SK-N-SH treated with all-trans-retinoic acid at 6 μM for 48 hours (cell line): ENCODE results near the gene ST3GAL6.

Source experiments
- ARNTL ChIP-seq: fragments of 450-650 bp; formaldehyde crosslinking; IDR thresholded peaks from 2 replicates; pipeline ENCODE4 v1.5.0; 2020; ENCODE audit warnings: low read depth, mild to moderate bottlenecking, moderate library complexity, borderline replicate concordance
- BACH2 ChIP-seq: fragments of 250-450 bp; sonication (Bioruptor Pico); IDR thresholded peaks from 2 replicates; pipeline ENCODE4 v1.9.0; 2021; ENCODE audit warnings: mild to moderate bottlenecking, borderline replicate concordance
- CSDC2 ChIP-seq: fragments of 250-450 bp; sonication (Bioruptor Pico); IDR thresholded peaks from 2 replicates; pipeline ENCODE4 v1.5.0; 2020; ENCODE audit warnings: mild to moderate bottlenecking, moderate library complexity
- ISL1 ChIP-seq: fragments of 250-450 bp; sonication (Bioruptor Pico); IDR thresholded peaks from 2 replicates; pipeline ENCODE4 v2.1.2; 2022; ENCODE audit warnings: mild to moderate bottlenecking, moderate library complexity
- PPARA ChIP-seq: fragments of 250-450 bp; sonication (Bioruptor Pico); IDR thresholded peaks from 2 replicates; pipeline ENCODE4 v1.5.0; 2020; ENCODE audit warnings: mild to moderate bottlenecking, borderline replicate concordance
- RARB ChIP-seq: fragments of 250-450 bp; sonication (Bioruptor Pico); IDR thresholded peaks from 2 replicates; pipeline ENCODE4 v1.8.0; 2021; ENCODE audit warnings: mild to moderate bottlenecking, moderate library complexity
- SNAI2 ChIP-seq: fragments of 250-450 bp; sonication (Bioruptor Pico); IDR thresholded peaks from 2 replicates; pipeline ENCODE4 v1.5.0; 2020; ENCODE audit warnings: mild to moderate bottlenecking, moderate library complexity
- ZC3H10 ChIP-seq: fragments of 250-450 bp; sonication (Bioruptor Pico); IDR thresholded peaks from 2 replicates; pipeline ENCODE4 v1.5.1; 2021; ENCODE audit warnings: mild to moderate bottlenecking, moderate library complexity
- ZFP3 ChIP-seq: fragments of 250-450 bp; sonication (Bioruptor Pico); IDR thresholded peaks from 2 replicates; pipeline ENCODE4 v1.5.0; 2020; ENCODE audit warnings: mild to moderate bottlenecking, moderate library complexity
- ZFP30 ChIP-seq: fragments of 450-650 bp; formaldehyde crosslinking; IDR thresholded peaks from 2 replicates; pipeline ENCODE4 v1.5.0; 2022; ENCODE audit warnings: mild to moderate bottlenecking, moderate library complexity
- ZNF565 ChIP-seq: fragments of 450-650 bp; formaldehyde crosslinking; conservative IDR thresholded peaks from 2 replicates; pipeline ENCODE4 v1.5.0; 2020; ENCODE audit warnings: low read depth, mild to moderate bottlenecking, moderate library complexity
- TF ChIP-seq, protein P1 (sequence below): fragments of 250-450 bp; sonication (Bioruptor Pico); IDR thresholded peaks from 2 replicates; pipeline ENCODE4 v1.8.0; 2020; ENCODE audit warnings: mild to moderate bottlenecking, moderate library complexity, borderline replicate concordance
- TF ChIP-seq, protein P2 (sequence below): fragments of 250-450 bp; sonication (Bioruptor Pico); IDR thresholded peaks from 2 replicates; pipeline ENCODE4 v1.8.0; 2021; ENCODE audit warnings: low read depth, mild to moderate bottlenecking, moderate library complexity, borderline replicate concordance
- TF ChIP-seq, protein P3 (sequence below): fragments of 250-450 bp; sonication (Bioruptor Pico); IDR thresholded peaks from 2 replicates; pipeline ENCODE4 v1.5.1; 2021; ENCODE audit warnings: mild to moderate bottlenecking, moderate library complexity

DNA sequence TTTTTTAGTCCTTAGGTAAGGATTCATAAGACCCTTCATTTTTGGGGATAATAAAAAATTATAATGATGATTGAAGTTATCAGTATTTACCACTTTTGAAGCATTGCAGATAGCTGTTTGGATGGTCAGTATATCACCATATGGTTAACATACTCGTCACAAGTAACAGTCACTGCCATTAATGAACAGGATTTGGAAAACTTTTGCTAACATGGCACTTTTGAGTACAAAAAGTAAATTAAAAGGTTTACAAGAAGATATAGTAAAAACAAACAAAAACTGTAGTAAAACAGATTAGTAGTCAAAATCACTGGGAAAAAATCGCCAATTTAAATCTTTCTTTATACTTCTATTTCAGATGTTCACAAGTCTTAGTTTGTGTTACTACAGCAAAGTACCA is 37.8 kb upstream of the ST3GAL6 start:
- TF ChIP-seq, protein P1, sequence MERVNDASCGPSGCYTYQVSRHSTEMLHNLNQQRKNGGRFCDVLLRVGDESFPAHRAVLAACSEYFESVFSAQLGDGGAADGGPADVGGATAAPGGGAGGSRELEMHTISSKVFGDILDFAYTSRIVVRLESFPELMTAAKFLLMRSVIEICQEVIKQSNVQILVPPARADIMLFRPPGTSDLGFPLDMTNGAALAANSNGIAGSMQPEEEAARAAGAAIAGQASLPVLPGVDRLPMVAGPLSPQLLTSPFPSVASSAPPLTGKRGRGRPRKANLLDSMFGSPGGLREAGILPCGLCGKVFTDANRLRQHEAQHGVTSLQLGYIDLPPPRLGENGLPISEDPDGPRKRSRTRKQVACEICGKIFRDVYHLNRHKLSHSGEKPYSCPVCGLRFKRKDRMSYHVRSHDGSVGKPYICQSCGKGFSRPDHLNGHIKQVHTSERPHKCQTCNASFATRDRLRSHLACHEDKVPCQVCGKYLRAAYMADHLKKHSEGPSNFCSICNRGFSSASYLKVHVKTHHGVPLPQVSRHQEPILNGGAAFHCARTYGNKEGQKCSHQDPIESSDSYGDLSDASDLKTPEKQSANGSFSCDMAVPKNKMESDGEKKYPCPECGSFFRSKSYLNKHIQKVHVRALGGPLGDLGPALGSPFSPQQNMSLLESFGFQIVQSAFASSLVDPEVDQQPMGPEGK: no peak
- TF ChIP-seq ARNTL (CRISPR knock-in tag) (no peak), ISL1 (CRISPR knock-in tag) (no peak), ZFP3 (CRISPR knock-in tag) (no peak), ZFP30 (CRISPR knock-in tag) (no peak), PPARA (no peak), SNAI2 (no peak), ZC3H10 (CRISPR knock-in tag) (no peak), ZNF565 (CRISPR knock-in tag) (no peak), CSDC2 (CRISPR knock-in tag) (no peak), RARB (CRISPR knock-in tag) (no peak), BACH2 (CRISPR knock-in tag) (no peak)
- TF ChIP-seq, protein P2, sequence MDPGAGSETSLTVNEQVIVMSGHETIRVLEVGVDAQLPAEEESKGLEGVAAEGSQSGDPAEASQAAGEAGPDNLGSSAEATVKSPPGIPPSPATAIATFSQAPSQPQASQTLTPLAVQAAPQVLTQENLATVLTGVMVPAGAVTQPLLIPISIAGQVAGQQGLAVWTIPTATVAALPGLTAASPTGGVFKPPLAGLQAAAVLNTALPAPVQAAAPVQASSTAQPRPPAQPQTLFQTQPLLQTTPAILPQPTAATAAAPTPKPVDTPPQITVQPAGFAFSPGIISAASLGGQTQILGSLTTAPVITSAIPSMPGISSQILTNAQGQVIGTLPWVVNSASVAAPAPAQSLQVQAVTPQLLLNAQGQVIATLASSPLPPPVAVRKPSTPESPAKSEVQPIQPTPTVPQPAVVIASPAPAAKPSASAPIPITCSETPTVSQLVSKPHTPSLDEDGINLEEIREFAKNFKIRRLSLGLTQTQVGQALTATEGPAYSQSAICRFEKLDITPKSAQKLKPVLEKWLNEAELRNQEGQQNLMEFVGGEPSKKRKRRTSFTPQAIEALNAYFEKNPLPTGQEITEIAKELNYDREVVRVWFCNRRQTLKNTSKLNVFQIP (CRISPR knock-in tag): no peak
- TF ChIP-seq, protein P3, sequence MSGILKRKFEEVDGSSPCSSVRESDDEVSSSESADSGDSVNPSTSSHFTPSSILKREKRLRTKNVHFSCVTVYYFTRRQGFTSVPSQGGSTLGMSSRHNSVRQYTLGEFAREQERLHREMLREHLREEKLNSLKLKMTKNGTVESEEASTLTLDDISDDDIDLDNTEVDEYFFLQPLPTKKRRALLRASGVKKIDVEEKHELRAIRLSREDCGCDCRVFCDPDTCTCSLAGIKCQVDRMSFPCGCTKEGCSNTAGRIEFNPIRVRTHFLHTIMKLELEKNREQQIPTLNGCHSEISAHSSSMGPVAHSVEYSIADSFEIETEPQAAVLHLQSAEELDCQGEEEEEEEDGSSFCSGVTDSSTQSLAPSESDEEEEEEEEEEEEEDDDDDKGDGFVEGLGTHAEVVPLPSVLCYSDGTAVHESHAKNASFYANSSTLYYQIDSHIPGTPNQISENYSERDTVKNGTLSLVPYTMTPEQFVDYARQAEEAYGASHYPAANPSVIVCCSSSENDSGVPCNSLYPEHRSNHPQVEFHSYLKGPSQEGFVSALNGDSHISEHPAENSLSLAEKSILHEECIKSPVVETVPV (CRISPR knock-in tag): no peak
